ENCODE data around the gene BTBD7.

Gene BTBD7

DNA sequence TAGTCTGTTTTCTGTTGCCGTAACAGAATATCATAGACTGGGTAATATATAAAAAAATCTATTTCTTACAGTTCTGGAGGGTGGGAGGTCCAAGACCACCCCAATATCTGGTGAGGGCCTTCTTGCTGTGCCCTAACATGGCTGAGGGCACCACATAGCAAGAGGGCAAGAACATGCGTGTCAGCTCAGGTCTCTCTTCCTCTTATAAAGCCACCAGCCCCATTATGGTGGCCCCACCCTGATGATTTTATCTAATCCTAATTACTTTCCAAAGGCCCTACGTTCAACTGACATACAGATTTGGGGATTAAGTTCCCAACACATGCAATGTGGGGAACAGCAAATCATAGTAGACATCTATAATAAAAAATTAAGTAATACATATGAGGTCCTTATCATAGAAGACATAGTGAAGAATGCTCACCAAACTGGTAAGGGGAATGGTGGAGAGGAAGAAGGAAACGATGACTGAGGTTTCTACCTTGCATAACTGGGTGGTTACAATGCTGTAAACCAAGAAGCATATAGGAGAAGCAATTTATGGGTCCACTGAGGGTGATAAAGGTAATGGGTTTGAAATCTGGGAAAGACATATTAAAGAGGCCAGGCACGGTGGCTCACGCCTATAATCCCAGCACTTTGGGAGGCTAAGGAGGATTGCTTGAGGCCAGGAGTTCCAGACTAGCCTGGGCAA lies 27.0 kb downstream of the BTBD7 start:
- no peak overlapping the region for H3K4me3 ChIP-seq (ENCODE audit: low read depth, low read length)
- no peak for DNase-seq (ENCODE audit: low read depth)
- TF ChIP-seq, protein P1, sequence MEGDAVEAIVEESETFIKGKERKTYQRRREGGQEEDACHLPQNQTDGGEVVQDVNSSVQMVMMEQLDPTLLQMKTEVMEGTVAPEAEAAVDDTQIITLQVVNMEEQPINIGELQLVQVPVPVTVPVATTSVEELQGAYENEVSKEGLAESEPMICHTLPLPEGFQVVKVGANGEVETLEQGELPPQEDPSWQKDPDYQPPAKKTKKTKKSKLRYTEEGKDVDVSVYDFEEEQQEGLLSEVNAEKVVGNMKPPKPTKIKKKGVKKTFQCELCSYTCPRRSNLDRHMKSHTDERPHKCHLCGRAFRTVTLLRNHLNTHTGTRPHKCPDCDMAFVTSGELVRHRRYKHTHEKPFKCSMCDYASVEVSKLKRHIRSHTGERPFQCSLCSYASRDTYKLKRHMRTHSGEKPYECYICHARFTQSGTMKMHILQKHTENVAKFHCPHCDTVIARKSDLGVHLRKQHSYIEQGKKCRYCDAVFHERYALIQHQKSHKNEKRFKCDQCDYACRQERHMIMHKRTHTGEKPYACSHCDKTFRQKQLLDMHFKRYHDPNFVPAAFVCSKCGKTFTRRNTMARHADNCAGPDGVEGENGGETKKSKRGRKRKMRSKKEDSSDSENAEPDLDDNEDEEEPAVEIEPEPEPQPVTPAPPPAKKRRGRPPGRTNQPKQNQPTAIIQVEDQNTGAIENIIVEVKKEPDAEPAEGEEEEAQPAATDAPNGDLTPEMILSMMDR (IDR thresholded peaks at IDR 0.05; ENCODE audit: low read depth, low read length, missing control alignments): no peak

DNA sequence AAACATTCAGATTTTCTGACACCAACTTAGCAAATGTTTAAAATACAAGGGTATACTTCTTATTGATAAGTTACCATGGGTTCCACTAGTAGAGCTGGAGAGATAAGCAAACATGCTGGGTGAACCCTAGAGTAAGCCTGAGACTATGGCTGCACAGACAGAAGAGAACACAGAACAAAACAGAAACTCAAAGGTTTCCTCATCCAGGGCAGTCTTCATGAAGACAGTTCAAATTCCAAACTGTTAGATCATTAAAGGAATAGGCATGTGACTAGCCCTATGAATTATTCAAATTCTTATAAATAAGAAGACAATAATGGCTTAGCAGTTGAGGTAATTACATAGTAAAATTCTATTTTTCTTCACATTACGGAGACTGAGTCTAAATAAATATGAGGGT lies 28.1 kb downstream of the BTBD7 start:
- TF ChIP-seq, protein P1 (IDR thresholded peaks at IDR 0.05; ENCODE audit: low read depth, low read length, missing control alignments): no peak
- no peak overlapping the region for H3K4me3 ChIP-seq (ENCODE audit: low read depth, low read length)
- no peak for DNase-seq (ENCODE audit: low read depth)

- TF ChIP-seq, protein P1 (IDR thresholded peaks at IDR 0.05; ENCODE audit: low read depth, low read length, missing control alignments): no peak
- DNase-seq (ENCODE audit: low read depth): no peak
Measured at GRCh38 chr14:93303659-93304058, 29.2 kb downstream of the BTBD7 start.

DNA sequence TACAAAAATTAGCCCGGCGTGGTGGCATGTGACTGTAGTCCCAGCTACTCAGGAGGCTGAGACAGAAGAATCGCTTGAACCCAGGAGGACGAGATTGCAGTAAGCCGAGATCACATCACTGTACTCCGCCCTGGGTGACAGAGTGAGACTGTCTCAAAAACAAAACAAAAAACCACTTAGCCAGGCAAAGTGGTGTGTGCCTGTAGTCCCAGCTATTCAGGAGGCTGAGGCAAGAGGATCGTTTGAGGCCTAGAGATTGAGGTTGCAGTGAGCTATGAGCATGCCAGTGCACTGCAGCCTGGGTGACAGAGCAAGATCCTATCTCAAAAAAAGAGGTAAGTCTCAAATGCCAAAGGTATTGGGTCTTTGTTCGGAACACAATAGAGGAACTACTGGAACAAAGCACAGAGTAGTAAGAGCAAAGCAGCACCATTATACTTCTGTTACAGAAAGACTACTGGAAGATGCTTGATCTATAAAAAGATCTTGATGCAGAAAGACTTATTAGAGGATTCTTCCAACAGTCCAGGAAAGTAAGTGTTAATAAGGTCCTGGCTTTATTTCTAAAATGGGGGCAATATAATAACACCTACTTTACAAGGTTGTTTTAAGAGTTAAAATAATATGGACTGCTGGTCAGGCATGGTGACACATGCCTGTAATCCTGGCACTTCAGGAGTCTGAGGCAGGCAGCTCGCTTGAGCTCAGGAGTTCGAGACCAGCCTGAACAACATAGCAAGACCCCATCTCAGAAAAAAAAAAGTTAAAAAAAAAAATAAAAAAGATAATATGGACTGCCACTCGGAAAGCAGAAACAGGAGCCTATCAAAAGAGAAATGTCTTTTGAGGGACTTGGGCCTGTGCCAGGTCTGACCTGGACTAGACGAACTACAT lies 29.9 kb downstream of the BTBD7 start:
- DNase-seq (ENCODE audit: low read depth): no peak
- TF ChIP-seq, protein P1 (IDR thresholded peaks at IDR 0.05; ENCODE audit: low read depth, low read length, missing control alignments): no peak
- H3K4me3 ChIP-seq (ENCODE audit: low read depth, low read length): no peak overlapping the region

More at GRCh38 chr14:93303659-93304058, 29.2 kb downstream of the BTBD7 start:
- H3K4me3 ChIP-seq (ENCODE audit: low read depth, low read length): no peak overlapping the region

DNA sequence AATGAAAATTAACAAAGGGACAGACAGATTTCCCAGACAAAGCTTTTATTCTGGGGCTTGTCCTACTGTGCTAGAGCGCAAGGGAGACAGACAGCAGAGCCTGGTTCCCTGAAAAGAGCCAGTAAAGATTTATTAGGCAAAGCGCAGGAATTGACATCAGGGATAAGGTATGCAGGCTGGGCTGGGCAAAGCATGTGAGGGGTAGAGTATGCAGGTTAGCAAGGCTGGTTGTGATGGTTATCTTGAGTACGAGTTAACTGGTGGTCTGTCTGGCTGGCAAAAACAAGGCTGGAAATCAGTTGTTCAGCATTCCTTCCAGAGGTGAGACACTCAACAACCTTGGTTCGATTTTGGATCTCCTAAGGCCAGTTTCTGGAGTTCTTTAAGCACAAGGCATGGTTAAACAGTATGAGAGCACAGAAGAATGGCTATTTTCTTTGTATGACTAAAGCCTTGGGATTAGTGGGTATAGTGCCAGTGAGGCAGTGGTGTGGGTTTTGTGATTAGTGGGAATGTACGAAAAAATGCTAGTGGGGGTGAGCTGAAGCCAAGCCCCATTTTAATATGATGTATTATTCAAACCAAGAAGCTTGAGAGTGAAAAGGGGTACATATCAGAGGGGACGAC lies 30.9 kb downstream of the BTBD7 start:
- no peak for DNase-seq (ENCODE audit: low read depth)
- no peak overlapping the region for H3K4me3 ChIP-seq (ENCODE audit: low read depth, low read length)
- TF ChIP-seq, protein P1 (IDR thresholded peaks at IDR 0.05; ENCODE audit: low read depth, low read length, missing control alignments): no peak

DNA sequence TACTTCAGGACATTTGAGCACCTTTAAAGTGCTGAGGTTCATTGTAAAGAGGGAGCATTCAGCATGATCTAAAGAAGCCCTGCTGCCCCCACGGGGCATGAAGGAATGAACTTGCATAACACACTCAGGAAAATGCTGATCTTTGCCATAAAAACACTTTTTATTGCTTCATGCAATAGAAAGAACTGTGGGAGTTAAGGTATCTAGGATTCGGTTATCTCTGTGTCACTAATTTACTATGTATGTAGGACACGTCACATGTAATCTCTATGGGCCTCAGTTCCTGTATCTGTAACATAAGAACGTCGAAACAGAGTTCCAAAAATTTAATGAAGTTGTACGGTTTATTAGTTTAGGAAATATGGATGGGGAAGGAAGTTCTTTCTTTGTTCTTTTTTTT lies 33.0 kb downstream of the BTBD7 start:
- no peak overlapping the region for H3K4me3 ChIP-seq (ENCODE audit: low read depth, low read length)
- TF ChIP-seq, protein P1 (IDR thresholded peaks at IDR 0.05; ENCODE audit: low read depth, low read length, missing control alignments): no peak
- DNase-seq (ENCODE audit: low read depth): no peak

All from GM12864 (cell line).